22Rv1 (cell line): ENCODE measurements around the gene C17orf50.

Source experiments
- H3K27ac ChIP-seq: fragments of 450-650 bp; 2 replicates; pipeline ENCODE4 v1.5.1; 2017
- ZFX ChIP-seq: fragments of 450-650 bp; IDR thresholded peaks from 2 replicates; pipeline ENCODE4 v1.6.1; 2017; ENCODE audit warnings: antibody characterized with exemption, borderline replicate concordance
- TF ChIP-seq, protein P1 (sequence below): fragments of 450-650 bp; IDR thresholded peaks from 2 replicates; pipeline ENCODE4 v1.5.1; 2017; ENCODE audit warnings: mild to moderate bottlenecking

Gene C17orf50

GRCh38 chr17:35786941-35787432, 26.3 kb downstream of the C17orf50 start:
- TF ChIP-seq, protein P1, sequence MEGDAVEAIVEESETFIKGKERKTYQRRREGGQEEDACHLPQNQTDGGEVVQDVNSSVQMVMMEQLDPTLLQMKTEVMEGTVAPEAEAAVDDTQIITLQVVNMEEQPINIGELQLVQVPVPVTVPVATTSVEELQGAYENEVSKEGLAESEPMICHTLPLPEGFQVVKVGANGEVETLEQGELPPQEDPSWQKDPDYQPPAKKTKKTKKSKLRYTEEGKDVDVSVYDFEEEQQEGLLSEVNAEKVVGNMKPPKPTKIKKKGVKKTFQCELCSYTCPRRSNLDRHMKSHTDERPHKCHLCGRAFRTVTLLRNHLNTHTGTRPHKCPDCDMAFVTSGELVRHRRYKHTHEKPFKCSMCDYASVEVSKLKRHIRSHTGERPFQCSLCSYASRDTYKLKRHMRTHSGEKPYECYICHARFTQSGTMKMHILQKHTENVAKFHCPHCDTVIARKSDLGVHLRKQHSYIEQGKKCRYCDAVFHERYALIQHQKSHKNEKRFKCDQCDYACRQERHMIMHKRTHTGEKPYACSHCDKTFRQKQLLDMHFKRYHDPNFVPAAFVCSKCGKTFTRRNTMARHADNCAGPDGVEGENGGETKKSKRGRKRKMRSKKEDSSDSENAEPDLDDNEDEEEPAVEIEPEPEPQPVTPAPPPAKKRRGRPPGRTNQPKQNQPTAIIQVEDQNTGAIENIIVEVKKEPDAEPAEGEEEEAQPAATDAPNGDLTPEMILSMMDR, result no peak
- TF ChIP-seq ZFX, result no peak
- peak overlapping the region; percentile 43 for H3K27ac ChIP-seq

- H3K27ac ChIP-seq, result no peak overlapping the region
- no peak for TF ChIP-seq ZFX
- TF ChIP-seq, protein P1, result no peak
Observed at GRCh38 chr17:35788477-35789368, 28.0 kb downstream of the C17orf50 start.

GRCh38 chr17:35790841-35791240, 30.2 kb downstream of the C17orf50 start:
- no peak for TF ChIP-seq ZFX
- TF ChIP-seq, protein P1, result no peak
- no peak overlapping the region for H3K27ac ChIP-seq

DNA sequence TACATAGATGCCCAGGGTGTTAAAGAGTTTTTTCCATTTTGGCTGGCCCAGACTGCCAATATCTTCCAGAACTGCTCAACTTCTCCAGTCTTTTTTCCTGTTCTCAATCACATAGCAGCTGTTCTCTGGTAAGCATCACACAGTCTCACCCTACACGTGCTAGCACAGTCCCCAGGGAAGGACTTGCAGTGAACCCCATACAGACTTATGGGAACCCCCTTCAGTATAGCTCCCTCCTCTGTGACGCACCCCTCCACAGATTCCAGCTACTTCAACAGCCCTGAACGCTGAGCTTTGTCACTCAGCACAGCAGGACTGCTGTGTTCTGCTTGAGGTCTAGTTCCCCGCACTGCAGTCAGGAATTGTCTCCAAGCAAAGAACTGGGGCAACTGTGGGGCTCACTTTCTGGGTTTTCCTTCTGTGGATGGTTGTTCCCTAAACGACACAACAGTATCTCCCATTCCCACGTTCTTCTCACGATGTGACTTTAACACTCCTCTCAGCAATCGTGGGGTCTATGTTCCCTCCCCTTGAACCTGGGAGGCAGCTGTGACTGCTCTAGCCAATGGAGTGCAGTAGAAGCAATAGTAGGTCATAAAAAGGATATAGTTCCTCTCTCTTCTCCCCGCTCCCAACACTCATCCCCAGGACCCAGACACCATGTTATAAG, 31.1 kb downstream of the C17orf50 start:
- no peak for TF ChIP-seq ZFX
- TF ChIP-seq, protein P1, result no peak

DNA sequence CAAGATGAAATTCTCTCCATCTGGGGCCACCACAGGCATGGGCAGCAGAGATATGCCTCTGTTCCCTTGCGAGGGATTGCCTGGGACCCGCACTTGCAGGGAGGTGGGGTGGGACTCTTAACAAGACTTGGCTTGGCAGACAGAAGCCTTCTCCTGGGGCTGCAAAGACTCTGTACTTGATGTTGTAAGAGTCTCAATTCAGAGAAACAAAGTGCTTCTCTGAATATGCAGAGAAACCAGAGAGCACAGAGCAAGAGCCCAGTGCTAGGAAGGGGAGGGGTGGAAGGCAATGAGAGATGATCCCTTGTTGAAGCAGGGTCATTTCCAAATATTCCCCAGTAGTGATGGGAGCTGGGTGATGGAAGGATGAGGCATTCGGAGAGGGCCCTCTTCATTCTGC, 32.6 kb downstream of the C17orf50 start:
- no peak overlapping the region for H3K27ac ChIP-seq
- TF ChIP-seq ZFX, result no peak
- TF ChIP-seq, protein P1, result no peak

More for the DNA sequence above, 31.1 kb downstream of the C17orf50 start:
- H3K27ac ChIP-seq, result no peak overlapping the region

GRCh38 chr17:35795007-35795870, 34.6 kb downstream of the C17orf50 start, which contains the start of gene MMP28:
MMP28 (minus strand) TSS chr17:35795641; CDS start chr17:35795377, 264 bp downstream.
- H3K27ac ChIP-seq, result no peak within 1 kb of the TSS

More at GRCh38 chr17:35795007-35795870, 34.6 kb downstream of the C17orf50 start, which contains the start of gene MMP28:
- TF ChIP-seq ZFX, result no peak
- TF ChIP-seq, protein P1, result no peak
